MCF 10A (cell line): ENCODE measurements around the gene SMYD2. TPM values are rescaled to one million over a fixed set of nuclear protein-coding genes. Genes with fewer than 3 reads are reported as not detected.

Experiments
- BruUV-seq: library from RNA; stranded (reverse); fragments of 400-500 nt; replicated peaks from 2 replicates; lab custom pipeline; 2021; lab: Mats Ljungman, UMichigan
- CTCF ChIA-PET: fragments of 300-600 bp; sonication (Branson Sonifier 250); formaldehyde crosslinking; extraction: SDS; loops from one replicate; lab custom pipeline; 2021; ENCODE audit warnings: antibody characterized with exemption, inconsistent platforms; lab: Yijun Ruan, JAX
- POLR2A ChIA-PET: fragments of 300-600, 350-650 bp; sonication (Branson Sonifier 250); formaldehyde crosslinking; extraction: SDS; loops from one replicate; lab custom pipeline; 2020; ENCODE audit warnings: antibody characterized with exemption, inconsistent platforms; lab: Yijun Ruan, JAX
- DNase-seq: peaks from one replicate; pipeline ENCODE4 v3.0.0-alpha.2; 2018; ENCODE audit not compliant: unreplicated experiment
- H3K27ac Mint-ChIP-seq: one replicate; pipeline ENCODE4 v1.8.0; 2022; ENCODE audit warnings: mild to moderate bottlenecking, low read depth, mixed read lengths; ENCODE audit not compliant: unreplicated experiment
- H3K27me3 Mint-ChIP-seq: one replicate; pipeline ENCODE4 v1.8.0; 2022; ENCODE audit warnings: mixed read lengths; ENCODE audit not compliant: insufficient read depth, unreplicated experiment
- H3K36me3 Mint-ChIP-seq: one replicate; pipeline ENCODE4 v1.8.0; 2022; ENCODE audit warnings: mild to moderate bottlenecking, moderate library complexity, mixed read lengths; ENCODE audit not compliant: insufficient read depth, unreplicated experiment
- H3K4me1 Mint-ChIP-seq: one replicate; pipeline ENCODE4 v1.8.0; 2022; ENCODE audit warnings: mixed read lengths; ENCODE audit not compliant: insufficient read depth, unreplicated experiment
- H3K4me3 Mint-ChIP-seq: one replicate; pipeline ENCODE4 v1.8.0; 2022; ENCODE audit warnings: mild to moderate bottlenecking, moderate library complexity, mixed read lengths; ENCODE audit not compliant: unreplicated experiment
- H3K9me3 Mint-ChIP-seq: one replicate; pipeline ENCODE4 v1.8.0; 2022; ENCODE audit warnings: mixed read lengths; ENCODE audit not compliant: unreplicated experiment
- CTCF ChIP-seq: fragments of 200-600 bp; IDR thresholded peaks from one replicate; pipeline ENCODE4 v1.8.0; 2022; ENCODE audit warnings: antibody characterized with exemption, mild to moderate bottlenecking; ENCODE audit not compliant: unreplicated experiment
- intact Hi-C: fragments of 100-400 bp; cut with micrococcal nuclease; formaldehyde crosslinking; loops from 2 replicates; pipeline ENCODE4 v1.14.1; 2022
- total RNA-seq: library from RNA; stranded (reverse); gene quantifications from 2 replicates; pipeline ENCODE4 v1.2.3, GENCODE V29; 2022

Gene SMYD2
- total RNA-seq, 1 experiment from 2014 or later: 75.1 TPM

- TF ChIP-seq CTCF: no peak
- intact Hi-C loops: loop anchor here (2.0 kb wide), 1 partner anchor 56 kb away; no protein-coding TSS in a partner anchor
- H3K4me3 Mint-ChIP-seq: no peak overlapping the region
- H3K27me3 Mint-ChIP-seq: no peaks in the 10 kb centered on the region
- H3K4me1 Mint-ChIP-seq: no peaks in the 10 kb centered on the region
- POLR2A ChIA-PET: interaction anchor here (0.7 to 2.0 kb wide), 3 partner anchors 14 to 103 kb away, joined by 4 to 6 read pairs (median 4); no protein-coding TSS in a partner anchor
- H3K9me3 Mint-ChIP-seq: no peaks in the 10 kb centered on the region
- CTCF ChIA-PET: interaction anchor here (0.6 to 12.5 kb wide), 15 partner anchors 9 to 1861 kb away, joined by 3 to 326 read pairs (median 5); no protein-coding TSS in a partner anchor
- H3K27ac Mint-ChIP-seq: no peak overlapping the region
- BruUV-seq: no TSS peak
- H3K36me3 Mint-ChIP-seq: peaks cover 42% of the 10 kb centered on the region
- peak; percentile 38 for DNase-seq
Measured at GRCh38 chr1:214316593-214316992, 35.6 kb downstream of the SMYD2 start.

DNA sequence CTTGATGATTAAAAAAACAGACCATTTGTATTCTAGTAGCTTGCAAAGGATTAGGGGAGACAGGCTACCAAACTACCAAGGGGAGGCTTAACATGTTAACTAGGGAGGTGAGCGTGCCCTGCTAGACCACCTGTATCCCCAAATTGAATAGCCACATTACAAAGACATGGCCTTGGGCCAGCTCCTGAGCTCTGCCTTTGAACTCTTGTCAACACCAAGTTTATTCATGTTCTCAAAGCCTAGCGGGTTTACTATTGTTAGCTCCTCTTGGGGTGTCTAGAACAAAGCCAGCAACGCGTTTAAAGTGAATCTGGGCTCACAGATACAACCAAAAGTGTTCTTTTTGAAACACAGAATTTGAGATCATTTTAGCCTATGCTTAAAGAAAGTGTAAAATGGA is 36.3 kb downstream of the SMYD2 start:
- no peak for TF ChIP-seq CTCF
- CTCF ChIA-PET: interaction anchor here (0.6 to 12.5 kb wide), 16 partner anchors 9 to 1949 kb away, joined by 3 to 326 read pairs (median 4); no protein-coding TSS in a partner anchor

DNA sequence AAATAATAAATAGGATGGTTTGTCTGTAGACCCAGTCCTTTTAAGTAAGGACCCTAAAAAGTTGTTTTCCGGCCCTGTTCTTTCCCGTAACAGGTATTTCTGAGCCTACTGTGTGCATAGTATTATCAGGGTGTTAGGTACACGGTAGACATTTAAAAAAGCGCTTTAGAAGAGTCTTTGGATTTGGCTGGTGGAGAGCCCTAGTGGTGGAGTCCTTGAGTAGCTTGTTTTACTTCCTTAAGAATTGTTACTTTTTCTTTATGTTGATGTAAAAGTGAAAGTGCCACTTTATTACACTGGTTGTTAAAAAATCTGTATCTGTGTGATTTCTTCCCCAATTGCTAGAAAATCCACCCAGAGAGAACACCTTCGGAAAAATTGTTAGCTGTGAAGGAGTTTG is 36.8 kb downstream of the SMYD2 start:
- CTCF ChIA-PET: interaction anchor here (0.6 to 12.5 kb wide), 17 partner anchors 10 to 1949 kb away, joined by 3 to 326 read pairs (median 5); no protein-coding TSS in a partner anchor
- Mint-ChIP-seq H3K4me3 (no peak overlapping the region), H3K27ac (no peak overlapping the region), H3K27me3 (no peaks in the 10 kb centered on the region), H3K36me3 (peaks cover 43% of the 10 kb centered on the region), H3K4me1 (no peaks in the 10 kb centered on the region), H3K9me3 (no peaks in the 10 kb centered on the region)
- POLR2A ChIA-PET: interaction anchor here (0.5 to 2.0 kb wide), 5 partner anchors 11 to 173 kb away, joined by 3 to 6 read pairs (median 3); no protein-coding TSS in a partner anchor
- no peak for TF ChIP-seq CTCF
- BruUV-seq: no TSS peak
- no peak for DNase-seq
- intact Hi-C loops: loop anchor here (2.0 kb wide), 1 partner anchor 57 kb away; no protein-coding TSS in a partner anchor

More for the DNA sequence above, 36.3 kb downstream of the SMYD2 start:
- Mint-ChIP-seq H3K9me3 (no peaks in the 10 kb centered on the region), H3K4me1 (no peaks in the 10 kb centered on the region), H3K27me3 (no peaks in the 10 kb centered on the region), H3K4me3 (no peak overlapping the region), H3K36me3 (peaks cover 43% of the 10 kb centered on the region), H3K27ac (no peak overlapping the region)
- intact Hi-C loops: loop anchor here (2.0 kb wide), 1 partner anchor 56 kb away; no protein-coding TSS in a partner anchor
- POLR2A ChIA-PET: interaction anchor here (0.5 to 2.0 kb wide), 5 partner anchors 11 to 173 kb away, joined by 3 to 6 read pairs (median 3); no protein-coding TSS in a partner anchor
- DNase-seq: no peak
- no TSS peak for BruUV-seq

DNA sequence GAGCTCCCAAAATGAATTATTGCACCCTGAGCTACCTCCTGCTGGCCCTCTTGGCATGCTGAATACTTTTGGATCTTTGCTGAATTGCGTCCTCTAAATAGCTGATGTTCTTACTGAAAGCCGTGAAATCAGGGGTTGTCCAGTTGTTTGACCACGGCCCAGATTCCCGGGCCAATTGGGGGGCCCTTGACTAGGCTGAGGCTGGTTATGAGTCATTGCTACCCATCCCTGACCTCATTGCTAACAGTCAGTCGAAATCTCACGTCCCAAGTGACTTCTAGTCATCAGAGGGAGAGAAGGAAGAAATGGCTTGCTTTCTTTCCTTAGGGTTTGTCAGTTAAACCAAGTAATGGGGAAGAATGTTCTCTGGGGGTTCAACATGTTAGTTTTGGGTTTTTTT is 37.4 kb downstream of the SMYD2 start:
- Mint-ChIP-seq H3K27me3 (no peaks in the 10 kb centered on the region), H3K36me3 (peaks cover 43% of the 10 kb centered on the region), H3K9me3 (no peaks in the 10 kb centered on the region), H3K4me3 (no peak overlapping the region), H3K4me1 (no peaks in the 10 kb centered on the region), H3K27ac (no peak overlapping the region)
- DNase-seq: no peak
- BruUV-seq: no TSS peak
- ChIA-PET POLR2A (interaction anchor here (0.9 to 1.7 kb wide), 3 partner anchors 10 to 105 kb away, joined by 3 to 11 read pairs (median 4); no protein-coding TSS in a partner anchor), CTCF (interaction anchor here (0.6 to 12.5 kb wide), 17 partner anchors 10 to 1073 kb away, joined by 3 to 326 read pairs (median 5); no protein-coding TSS in a partner anchor)
- TF ChIP-seq CTCF: no peak
- intact Hi-C loops: no loop called here
